ENCODE results near the gene BRAF.
"Not testable (repeated sequence)": the region's sequence is repeated elsewhere in the genome, so short reads cannot be mapped to it uniquely, and the experiment has no call there.

Gene BRAF

GRCh38 chr7:140763166-140763565 lies 161.6 kb downstream of the BRAF start:
- DNase-seq: not testable (repeated sequence)

GRCh38 chr7:140761375-140761774 lies 163.4 kb downstream of the BRAF start:
- not testable (repeated sequence) for DNase-seq

GRCh38 chr7:140754506-140754905 lies 170.2 kb downstream of the BRAF start:
- no peak for DNase-seq

- no peak for DNase-seq
Observed at GRCh38 chr7:140752533-140752932, 172.2 kb downstream of the BRAF start.

GRCh38 chr7:140746751-140747150 lies 178.0 kb downstream of the BRAF start:
- DNase-seq: no peak

- no peak for DNase-seq
Observed at GRCh38 chr7:140745266-140746058, 179.3 kb downstream of the BRAF start.

- no peak for DNase-seq
Observed at GRCh38 chr7:140744005-140744404, 180.7 kb downstream of the BRAF start.

- DNase-seq: not testable (repeated sequence)
Observed at GRCh38 chr7:140743255-140743654, 181.5 kb downstream of the BRAF start.

- DNase-seq: no peak
Observed at GRCh38 chr7:140738280-140738679, 186.4 kb downstream of the BRAF start.

- no peak for DNase-seq
Observed at GRCh38 chr7:140734729-140735128, 190.0 kb downstream of the BRAF start.

- no peak for DNase-seq
Observed at GRCh38 chr7:140734096-140734495, 190.6 kb downstream of the BRAF start.

GRCh38 chr7:140732416-140732815 lies 192.3 kb downstream of the BRAF start:
- no peak for DNase-seq

- no peak for DNase-seq
Observed at GRCh38 chr7:140726281-140726680, 198.4 kb downstream of the BRAF start.

- no peak for DNase-seq
Observed at GRCh38 chr7:140724706-140725105, 200.0 kb downstream of the BRAF start.

- DNase-seq: no peak
Observed at GRCh38 chr7:140723574-140723973, 201.2 kb downstream of the BRAF start.

GRCh38 chr7:140723006-140723405 lies 201.7 kb downstream of the BRAF start:
- no peak for DNase-seq

GRCh38 chr7:140722254-140722653 lies 202.5 kb downstream of the BRAF start:
- no peak for DNase-seq

GRCh38 chr7:140719721-140720120 lies 205.0 kb downstream of the BRAF start:
- DNase-seq: peak in 1 of 2 donors; percentile 47

GRCh38 chr7:140714331-140715040 lies 210.2 kb downstream of the BRAF start:
- DNase-seq: no peak

GRCh38 chr7:140712392-140712791 lies 212.3 kb downstream of the BRAF start:
- not testable (repeated sequence) for DNase-seq

GRCh38 chr7:140708764-140709163 lies 216.0 kb downstream of the BRAF start:
- not testable (repeated sequence) for DNase-seq

GRCh38 chr7:140707132-140707531 lies 217.6 kb downstream of the BRAF start:
- DNase-seq: no peak

GRCh38 chr7:140704205-140704604 lies 220.5 kb downstream of the BRAF start:
- DNase-seq: no peak

- DNase-seq: no peak
Observed at GRCh38 chr7:140702774-140703173, 222.0 kb downstream of the BRAF start.
